Osteoblast (primary cell): ENCODE data around the gene ANKRD44. TPM values are rescaled to one million over a fixed set of nuclear protein-coding genes. Genes with fewer than 3 reads are reported as not detected.

Experiments
- DNase-seq: peaks from one replicate; pipeline ENCODE4 v3.0.0; 2011; ENCODE audit warnings: low spot score, mixed read lengths; ENCODE audit not compliant: insufficient read length; ENCODE audit errors: missing footprints
- H2AFZ ChIP-seq: 2 replicates; pipeline ENCODE4 v1.6.0; 2011; ENCODE audit warnings: mild to moderate bottlenecking, low read length
- H3K27ac ChIP-seq: 2 replicates; pipeline ENCODE4 v1.5.1; 2011; ENCODE audit warnings: mild to moderate bottlenecking, low read depth, low read length, moderate library complexity
- H3K27me3 ChIP-seq: 2 replicates; pipeline ENCODE4 v1.6.0; 2012; ENCODE audit warnings: mild to moderate bottlenecking, control low read depth, inconsistent platforms, low read length, moderate library complexity; ENCODE audit not compliant: insufficient read depth
- H3K36me3 ChIP-seq: 2 replicates; pipeline ENCODE4 v1.5.1; 2011; ENCODE audit warnings: mild to moderate bottlenecking, low read length, control low read depth, moderate library complexity; ENCODE audit not compliant: insufficient read depth
- H3K4me1 ChIP-seq: 2 replicates; pipeline ENCODE4 v1.5.1; 2011; ENCODE audit warnings: mild to moderate bottlenecking, low read length, control low read depth, moderate library complexity; ENCODE audit not compliant: insufficient read depth
- H3K4me2 ChIP-seq: 2 replicates; pipeline ENCODE4 v1.6.0; 2011; ENCODE audit warnings: mild to moderate bottlenecking, low read length; ENCODE audit not compliant: insufficient read depth
- H3K4me3 ChIP-seq: fragments of 200-600 bp; sonication (generic); 3 replicates; pipeline ENCODE4 v1.5.1; 2012; ENCODE audit warnings: mild to moderate bottlenecking, low read length, inconsistent platforms; ENCODE audit not compliant: insufficient read depth
- H3K79me2 ChIP-seq: 2 replicates; pipeline ENCODE4 v1.6.0; 2012; ENCODE audit warnings: mild to moderate bottlenecking, low read length, control low read depth, inconsistent platforms; ENCODE audit not compliant: insufficient read depth
- H3K9me3 ChIP-seq: 2 replicates; pipeline ENCODE4 v1.5.1; 2011; ENCODE audit warnings: low read depth, low read length, control low read depth
- H4K20me1 ChIP-seq: 2 replicates; pipeline ENCODE4 v1.6.0; 2012; ENCODE audit warnings: mild to moderate bottlenecking, low read length, control low read depth; ENCODE audit not compliant: insufficient read depth
- total RNA-seq: library from RNA; depleted of rRNA; stranded (reverse); fragments of >200 nt; gene quantifications from 2 replicates; pipeline ENCODE4 v1.2.3, GENCODE V29; 2012
- TF ChIP-seq, protein P1 (sequence below): IDR thresholded peaks from 2 replicates; pipeline ENCODE4 v1.5.1; 2011; ENCODE audit warnings: mild to moderate bottlenecking, low read depth, low read length, moderate library complexity; ENCODE audit errors: extremely low read depth

The ANKRD44 gene
- total RNA-seq, 1 donor = 44.5 TPM

GRCh38 chr2:197184959-197185586, 125.5 kb downstream of the ANKRD44 start:
- Histone ChIP-seq H3K36me3 (no peaks in the 10 kb centered on the region), H3K27ac (no peak overlapping the region), H3K9me3 (no peaks in the 10 kb centered on the region), H3K4me3 (no peak overlapping the region), H2AFZ (no peak overlapping the region), H3K79me2 (no peaks in the 10 kb centered on the region), H3K4me2 (no peak overlapping the region), H3K4me1 (peaks cover 38% of the 10 kb centered on the region), H3K27me3 (no peaks in the 10 kb centered on the region), H4K20me1 (no peaks in the 10 kb centered on the region)
- TF ChIP-seq, protein P1, sequence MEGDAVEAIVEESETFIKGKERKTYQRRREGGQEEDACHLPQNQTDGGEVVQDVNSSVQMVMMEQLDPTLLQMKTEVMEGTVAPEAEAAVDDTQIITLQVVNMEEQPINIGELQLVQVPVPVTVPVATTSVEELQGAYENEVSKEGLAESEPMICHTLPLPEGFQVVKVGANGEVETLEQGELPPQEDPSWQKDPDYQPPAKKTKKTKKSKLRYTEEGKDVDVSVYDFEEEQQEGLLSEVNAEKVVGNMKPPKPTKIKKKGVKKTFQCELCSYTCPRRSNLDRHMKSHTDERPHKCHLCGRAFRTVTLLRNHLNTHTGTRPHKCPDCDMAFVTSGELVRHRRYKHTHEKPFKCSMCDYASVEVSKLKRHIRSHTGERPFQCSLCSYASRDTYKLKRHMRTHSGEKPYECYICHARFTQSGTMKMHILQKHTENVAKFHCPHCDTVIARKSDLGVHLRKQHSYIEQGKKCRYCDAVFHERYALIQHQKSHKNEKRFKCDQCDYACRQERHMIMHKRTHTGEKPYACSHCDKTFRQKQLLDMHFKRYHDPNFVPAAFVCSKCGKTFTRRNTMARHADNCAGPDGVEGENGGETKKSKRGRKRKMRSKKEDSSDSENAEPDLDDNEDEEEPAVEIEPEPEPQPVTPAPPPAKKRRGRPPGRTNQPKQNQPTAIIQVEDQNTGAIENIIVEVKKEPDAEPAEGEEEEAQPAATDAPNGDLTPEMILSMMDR = no peak
- no peak for DNase-seq

- no peak overlapping the region for H3K4me3 ChIP-seq
- DNase-seq = no peak
These were observed 127.2 kb downstream of the ANKRD44 start for GRCh38 chr2:197183355-197183754.

DNA sequence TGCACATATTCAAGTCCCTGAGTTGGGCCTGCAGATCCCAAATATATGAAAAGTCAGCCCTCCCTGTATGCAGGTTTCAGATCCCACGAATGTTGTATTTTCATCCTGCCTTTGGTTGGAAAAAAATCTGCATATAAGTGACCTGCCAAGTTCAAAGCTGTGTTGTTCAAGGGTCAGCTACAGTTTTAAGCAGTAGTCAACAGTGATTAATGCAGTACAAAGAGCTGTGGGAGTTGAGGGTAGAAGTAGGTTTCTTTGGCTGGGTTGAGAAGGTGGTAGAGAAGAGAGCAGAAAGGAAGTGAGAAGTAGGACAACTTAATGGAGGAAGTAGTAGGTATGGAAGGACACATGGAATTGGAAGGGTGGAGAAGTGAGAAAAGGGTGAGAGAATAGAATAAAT, 127.9 kb downstream of the ANKRD44 start:
- Histone ChIP-seq H4K20me1 (no peaks in the 10 kb centered on the region), H3K4me1 (peaks cover 47% of the 10 kb centered on the region), H2AFZ (no peak overlapping the region), H3K4me2 (no peak overlapping the region), H3K36me3 (no peaks in the 10 kb centered on the region), H3K27me3 (no peaks in the 10 kb centered on the region), H3K79me2 (no peaks in the 10 kb centered on the region), H3K4me3 (no peak overlapping the region), H3K27ac (no peak overlapping the region), H3K9me3 (no peaks in the 10 kb centered on the region)
- TF ChIP-seq, protein P1 = no peak
- DNase-seq = no peak

More at GRCh38 chr2:197183355-197183754, 127.2 kb downstream of the ANKRD44 start:
- TF ChIP-seq, protein P1 = no peak
- Histone ChIP-seq H3K27ac (no peak overlapping the region), H3K36me3 (no peaks in the 10 kb centered on the region), H3K9me3 (no peaks in the 10 kb centered on the region), H3K27me3 (no peaks in the 10 kb centered on the region), H3K4me2 (no peak overlapping the region), H3K79me2 (no peaks in the 10 kb centered on the region), H2AFZ (no peak overlapping the region), H3K4me1 (peaks cover 47% of the 10 kb centered on the region), H4K20me1 (no peaks in the 10 kb centered on the region)

DNA sequence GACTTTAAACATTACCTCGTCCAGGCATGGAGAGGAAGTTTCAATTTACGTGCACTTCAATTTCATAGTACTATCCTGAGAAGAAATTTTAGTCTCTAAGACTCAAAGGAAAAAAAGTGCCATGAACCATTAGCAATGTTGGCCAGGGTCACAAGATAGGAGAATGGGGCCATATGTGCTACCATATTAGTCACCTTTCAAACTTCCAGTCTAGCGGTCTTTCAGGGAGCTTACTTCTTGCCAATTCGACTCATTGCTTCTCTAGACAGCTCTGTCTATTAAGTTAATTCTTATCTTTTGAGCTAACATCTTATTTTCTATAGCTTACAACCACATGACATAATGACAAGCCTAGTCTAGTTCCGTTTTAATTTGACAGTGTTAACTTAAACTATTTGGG, 129.1 kb downstream of the ANKRD44 start:
- Histone ChIP-seq H4K20me1 (no peaks in the 10 kb centered on the region), H3K9me3 (no peaks in the 10 kb centered on the region), H3K79me2 (no peaks in the 10 kb centered on the region), H3K27ac (peak overlapping the region; percentile 79), H3K4me1 (peaks cover 47% of the 10 kb centered on the region), H3K36me3 (no peaks in the 10 kb centered on the region), H3K4me3 (no peak overlapping the region), H3K27me3 (no peaks in the 10 kb centered on the region), H2AFZ (no peak overlapping the region), H3K4me2 (no peak overlapping the region)
- TF ChIP-seq, protein P1 = no peak
- no peak for DNase-seq
